K562 (cell line): ENCODE results near the gene TRABD2B. TPM values are rescaled to one million over a fixed set of nuclear protein-coding genes. Genes with fewer than 3 reads are reported as not detected.

Experiments
- ATAC-seq: fragments of 200-7000 bp; cut with Tn5 transposase; 3 replicates; pipeline ENCODE4 v1.9.1; 2020; ENCODE audit warnings: moderate library complexity
- BruUV-seq: library from RNA; stranded (reverse); fragments of 400-500 nt; replicated peaks from 2 replicates; lab custom pipeline; 2021; lab: Mats Ljungman, UMichigan
- CTCF ChIA-PET: fragments of 300-600 bp; formaldehyde crosslinking; extraction: SDS; loops from one replicate; lab custom pipeline; 2021; ENCODE audit warnings: low intra/inter-chr PET ratio; lab: Yijun Ruan, JAX
- POLR2A ChIA-PET: fragments of 300-600, 350-650 bp; sonication (Branson Sonifier 250); formaldehyde crosslinking; extraction: SDS; loops from one replicate; lab custom pipeline; 2021; ENCODE audit warnings: antibody characterized with exemption, inconsistent platforms; lab: Yijun Ruan, JAX
- DNase-seq, 4 experiments: peaks; one replicate each; pipeline versions ENCODE4 v3.0.0 to v3.0.0-alpha.2; 2011 to 2018; ENCODE audit warnings: low spot score in 3 of 4, mixed read lengths in 3 of 4; ENCODE audit errors: extremely low read depth in 1 of 4
- FAIRE-seq: peaks from 2 replicates; lab custom pipeline; 2011; peaks lifted over from hg19 to GRCh38; lab: Jason Lieb, UNC
- H2AFZ ChIP-seq: 2 replicates; pipeline ENCODE4 v1.6.0; 2011; ENCODE audit warnings: low read depth, low read length, control low read depth, inconsistent platforms
- H3K27ac ChIP-seq: fragments of 200-600 bp; 3 replicates; pipeline ENCODE4 v1.8.0; 2011; ENCODE audit warnings: low read depth, mild to moderate bottlenecking, control low read depth, inconsistent platforms, low read length, moderate library complexity, mixed read lengths; ENCODE audit errors: extremely low read depth
- H3K27me3 ChIP-seq, 2 experiments: fragments of 300-600 bp in 1 of 2; 2 replicates in 1 of 2; 3 replicates in 1 of 2; pipeline versions ENCODE4 v1.6.0 to v1.8.0; 2011; ENCODE audit warnings: inconsistent platforms in 2 of 2, low read length in 2 of 2, mild to moderate bottlenecking in 1 of 2, mixed read lengths in 1 of 2, moderate library complexity in 1 of 2; ENCODE audit not compliant: control insufficient read depth in 2 of 2, insufficient read depth in 2 of 2
- H3K36me3 ChIP-seq: fragments of 300-600 bp; 3 replicates; pipeline ENCODE4 v1.8.0; 2011; ENCODE audit warnings: mild to moderate bottlenecking, low read length, inconsistent platforms; ENCODE audit not compliant: control insufficient read depth, insufficient read depth
- H3K4me1 ChIP-seq, 2 experiments: fragments of 200-600 bp in 1 of 2; replicated peaks in 1 of 2; 2 replicates in 1 of 2; 3 replicates in 1 of 2; pipeline versions ENCODE4 v1.5.1 to v1.8.0; 2011; ENCODE audit warnings: inconsistent platforms in 2 of 2, low read length in 2 of 2, mild to moderate bottlenecking in 1 of 2, mixed read lengths in 1 of 2, moderate library complexity in 1 of 2; ENCODE audit not compliant: control insufficient read depth in 2 of 2, insufficient read depth in 2 of 2
- H3K4me2 ChIP-seq: 2 replicates; pipeline ENCODE4 v1.6.1; 2011; ENCODE audit warnings: low read length, control low read depth, inconsistent platforms, mixed read lengths; ENCODE audit not compliant: insufficient read depth
- H3K4me3 ChIP-seq: fragments of 200-600 bp; sonication (generic), shearing (Covaris generic); 2 replicates; pipeline ENCODE4 v1.5.1; 2016; ENCODE audit warnings: control low read depth, inconsistent platforms
- H3K79me2 ChIP-seq: fragments of 200-600 bp; 3 replicates; pipeline ENCODE4 v1.8.0; 2011; ENCODE audit warnings: low read length, inconsistent platforms; ENCODE audit not compliant: control insufficient read depth, insufficient read depth
- H3K9ac ChIP-seq, 2 experiments: 2 replicates each; pipeline versions ENCODE4 v1.6.0 to v1.6.1; 2011; ENCODE audit warnings: low read depth in 2 of 2, low read length in 2 of 2, control low read depth in 1 of 2, inconsistent platforms in 1 of 2, mild to moderate bottlenecking in 1 of 2, mixed read lengths in 1 of 2; ENCODE audit not compliant: insufficient read depth in 1 of 2
- H3K9me1 ChIP-seq: one replicate; pipeline ENCODE4 v1.6.0; 2011; ENCODE audit warnings: inconsistent platforms, mild to moderate bottlenecking, low read length, moderate library complexity; ENCODE audit not compliant: control insufficient read depth, insufficient read depth
- H3K9me3 ChIP-seq: replicated peaks from 2 replicates; pipeline ENCODE4 v1.5.1; 2011; ENCODE audit warnings: low read depth, low read length, inconsistent platforms; ENCODE audit not compliant: control insufficient read depth, insufficient read depth
- H4K20me1 ChIP-seq: replicated peaks from 2 replicates; pipeline ENCODE4 v1.6.1; 2011; ENCODE audit warnings: low read length, inconsistent platforms, mixed read lengths; ENCODE audit not compliant: control insufficient read depth, insufficient read depth
- BCOR ChIP-seq: fragments of 450-650 bp; IDR thresholded peaks from 2 replicates; pipeline ENCODE4 v1.6.1; 2016
- CHD4 ChIP-seq: fragments of 200-600 bp; sonication (generic); IDR thresholded peaks from 3 replicates; pipeline ENCODE4 v1.6.1; 2012; ENCODE audit warnings: low read depth, mild to moderate bottlenecking, mixed read lengths, low read length, inconsistent platforms; ENCODE audit not compliant: insufficient read depth, insufficient replicate concordance, poor library complexity, severe bottlenecking
- CTCFL ChIP-seq: IDR thresholded peaks from 2 replicates; pipeline ENCODE4 v1.6.1; 2011; ENCODE audit warnings: borderline replicate concordance, low read depth, mild to moderate bottlenecking, moderate library complexity, low read length; ENCODE audit not compliant: insufficient read depth, poor library complexity, severe bottlenecking
- DDX20 ChIP-seq: fragments of 450-650 bp; IDR thresholded peaks from 2 replicates; pipeline ENCODE4 v1.6.1; 2016; ENCODE audit warnings: missing genetic modification characterization, low read depth, mild to moderate bottlenecking, missing compliant biosample characterization, moderate library complexity
- MCM2 ChIP-seq: fragments of 450-650 bp; IDR thresholded peaks from 2 replicates; pipeline ENCODE4 v1.6.1; 2017; ENCODE audit warnings: low read depth, mild to moderate bottlenecking
- NELFE ChIP-seq: IDR thresholded peaks from 2 replicates; pipeline ENCODE4 v1.6.1; 2011; ENCODE audit warnings: mild to moderate bottlenecking; ENCODE audit not compliant: insufficient read depth, insufficient read length
- PHB ChIP-seq: fragments of 250-450 bp; sonication (Bioruptor Pico); IDR thresholded peaks from 2 replicates; pipeline ENCODE4 v1.5.0; 2021
- PHTF2 ChIP-seq: fragments of 250-450 bp; sonication (Bioruptor Pico); IDR thresholded peaks from 2 replicates; pipeline ENCODE4 v1.5.0; 2021; ENCODE audit warnings: mild to moderate bottlenecking
- SFPQ ChIP-seq: fragments of 200-400 bp; formaldehyde crosslinking; IDR thresholded peaks from 2 replicates; pipeline ENCODE4 v1.6.1; 2017; ENCODE audit warnings: mild to moderate bottlenecking, low read depth, low read length, moderate library complexity
- TRIM28 ChIP-seq: fragments of 450-650 bp; IDR thresholded peaks from 2 replicates; pipeline ENCODE4 v1.6.1; 2017
- XRCC4 ChIP-seq: IDR thresholded peaks from one replicate; pipeline ENCODE4 v1.6.1; 2011; ENCODE audit not compliant: insufficient read depth, insufficient read length; ENCODE audit errors: extremely low read depth
- ZBTB2 ChIP-seq: fragments of 450-650 bp; IDR thresholded peaks from 2 replicates; pipeline ENCODE4 v1.6.1; 2016; ENCODE audit warnings: antibody characterized with exemption
- ZNF239 ChIP-seq: fragments of 250-450 bp; sonication (Bioruptor Pico); IDR thresholded peaks from 2 replicates; pipeline ENCODE4 v1.4.0; 2020; ENCODE audit warnings: mild to moderate bottlenecking
- ZNF444 ChIP-seq: fragments of 250-450 bp; sonication (Bioruptor Pico); IDR thresholded peaks from 2 replicates; pipeline ENCODE4 v1.4.0; 2020; ENCODE audit warnings: mild to moderate bottlenecking, moderate library complexity
- WGBS: fragments of 100-300 bp; shearing (Covaris generic); methylation state at CpG from one replicate; pipeline ENCODE4 v1.1.6; 2016; ENCODE audit warnings: low coverage, mixed read lengths; ENCODE audit not compliant: insufficient coverage; ENCODE audit errors: missing lambda C conversion rate; 5-methylcytosine and 5-hydroxymethylcytosine counted together
- in situ Hi-C: fragments of 300-500 bp; cut with MboI; formaldehyde crosslinking; loops from 4 replicates; pipeline ENCODE4 v1.15.0; 2018; ENCODE audit warnings: inconsistent platforms, mixed read lengths
- intact Hi-C: fragments of 100-400 bp; cut with micrococcal nuclease; formaldehyde crosslinking; loops from 2 replicates; pipeline ENCODE4 v1.14.2; 2022
- polyA plus RNA-seq, 8 experiments: library from polyadenylated mRNA; depleted of rRNA in 4 of 8; stranded (reverse) in 5 of 8; unstranded in 3 of 8; fragments of >200 nt; fragmentation: Nextera tagmentation in 2 of 8; fragmentation: Illumina TruSeq in 1 of 8; extraction: Ambion mirVana in 2 of 8; extraction: Trizol in 1 of 8; gene quantifications; 2 replicates each; pipeline versions ENCODE4 v1.2.1 to v1.2.3, GENCODE V29; 2011 to 2014; ENCODE audit warnings: inconsistent platforms in 1 of 8, missing spikeins in 1 of 8
- total RNA-seq, 7 experiments: library from RNA; depleted of rRNA in 6 of 7; stranded (reverse); fragments of >200 nt in 6 of 7; fragmentation: Illumina TruSeq in 2 of 7; extraction: Trizol in 2 of 7; gene quantifications; 2 replicates each; pipeline versions ENCODE4 v1.2.1 to v1.2.3, GENCODE V29; 2011 to 2021; ENCODE audit warnings: low replicate concordance in 1 of 7

Gene TRABD2B
- total and polyA plus RNA-seq, 9 of the 15 experiments (the other 6 are each of a cell fraction or from before 2014, with no cell fraction given): not detected

- TF ChIP-seq CTCFL (peak; percentile 33), PHTF2 (CRISPR knock-in tag) (no peak), ZBTB2 (no peak)
Measured at GRCh38 chr1:47725000-47725473, 272.1 kb downstream of the TRABD2B start (continued).

- FAIRE-seq: no peak
- no peak overlapping the region for H3K4me3 ChIP-seq
- ChIA-PET POLR2A (no interaction called here), CTCF (no interaction called here)
- no peaks in the 10 kb centered on the region for H3K79me2 ChIP-seq
- DNase-seq: no peak
- H3K27ac ChIP-seq: no peak overlapping the region
- no peak overlapping the region for H2AFZ ChIP-seq
- peaks cover 0 to 10% of the 10 kb centered on the region in 2 experiments; a peak in 1 of 5 replicates for H3K4me1 ChIP-seq
- H3K36me3 ChIP-seq: no peaks in the 10 kb centered on the region
- in situ Hi-C loops (no loop called here), intact Hi-C loops (no loop called here)
- no peaks in the 10 kb centered on the region for H3K9me3 ChIP-seq
- BruUV-seq: no TSS peak
- peaks cover 19 to 71% of the 10 kb centered on the region in 2 experiments for H3K27me3 ChIP-seq
- no peaks in the 10 kb centered on the region for H3K9me1 ChIP-seq
- WGBS: under 1% methylated on average over 13 of the region's 13 CpGs
- peaks cover 21% of the 10 kb centered on the region for H4K20me1 ChIP-seq
- no peak overlapping the region for H3K9ac ChIP-seq
- no peak overlapping the region for H3K4me2 ChIP-seq
- ATAC-seq: no peak
- no peak for TF ChIP-seq MCM2
- no peak for TF ChIP-seq XRCC4
- no peak for TF ChIP-seq SFPQ
- no peak for TF ChIP-seq NELFE
- no peak for TF ChIP-seq ZNF444 (CRISPR knock-in tag)
- TF ChIP-seq PHB: no peak
- no peak for TF ChIP-seq DDX20 (tag)
- no peak for TF ChIP-seq CHD4
- TF ChIP-seq BCOR: no peak
- no peak for TF ChIP-seq ZNF239
- TF ChIP-seq TRIM28: no peak
Measured at GRCh38 chr1:47724432-47724999, 272.7 kb downstream of the TRABD2B start.
